ENCODE data around the gene MIA.

MIA gene

GRCh38 chr19:40799558-40800338 is 24.4 kb downstream of the MIA start:
- no peak for DNase-seq (ENCODE audit: low read depth in 1 of 2, low spot score in 1 of 2)
- TF ChIP-seq GABPA (IDR thresholded peaks at IDR 0.05; ENCODE audit: low read depth), result no peak
- TF ChIP-seq POLR2AphosphoS5 (IDR thresholded peaks at IDR 0.05; ENCODE audit: low read depth), result no peak
- TF ChIP-seq SPI1 (IDR thresholded peaks at IDR 0.05; ENCODE audit: borderline replicate concordance, low read depth), result no peak
- TF ChIP-seq, protein P1, sequence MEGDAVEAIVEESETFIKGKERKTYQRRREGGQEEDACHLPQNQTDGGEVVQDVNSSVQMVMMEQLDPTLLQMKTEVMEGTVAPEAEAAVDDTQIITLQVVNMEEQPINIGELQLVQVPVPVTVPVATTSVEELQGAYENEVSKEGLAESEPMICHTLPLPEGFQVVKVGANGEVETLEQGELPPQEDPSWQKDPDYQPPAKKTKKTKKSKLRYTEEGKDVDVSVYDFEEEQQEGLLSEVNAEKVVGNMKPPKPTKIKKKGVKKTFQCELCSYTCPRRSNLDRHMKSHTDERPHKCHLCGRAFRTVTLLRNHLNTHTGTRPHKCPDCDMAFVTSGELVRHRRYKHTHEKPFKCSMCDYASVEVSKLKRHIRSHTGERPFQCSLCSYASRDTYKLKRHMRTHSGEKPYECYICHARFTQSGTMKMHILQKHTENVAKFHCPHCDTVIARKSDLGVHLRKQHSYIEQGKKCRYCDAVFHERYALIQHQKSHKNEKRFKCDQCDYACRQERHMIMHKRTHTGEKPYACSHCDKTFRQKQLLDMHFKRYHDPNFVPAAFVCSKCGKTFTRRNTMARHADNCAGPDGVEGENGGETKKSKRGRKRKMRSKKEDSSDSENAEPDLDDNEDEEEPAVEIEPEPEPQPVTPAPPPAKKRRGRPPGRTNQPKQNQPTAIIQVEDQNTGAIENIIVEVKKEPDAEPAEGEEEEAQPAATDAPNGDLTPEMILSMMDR (IDR thresholded peaks at IDR 0.05; ENCODE audit: insufficient read depth, low read length), result no peak
- TF ChIP-seq, protein P2, sequence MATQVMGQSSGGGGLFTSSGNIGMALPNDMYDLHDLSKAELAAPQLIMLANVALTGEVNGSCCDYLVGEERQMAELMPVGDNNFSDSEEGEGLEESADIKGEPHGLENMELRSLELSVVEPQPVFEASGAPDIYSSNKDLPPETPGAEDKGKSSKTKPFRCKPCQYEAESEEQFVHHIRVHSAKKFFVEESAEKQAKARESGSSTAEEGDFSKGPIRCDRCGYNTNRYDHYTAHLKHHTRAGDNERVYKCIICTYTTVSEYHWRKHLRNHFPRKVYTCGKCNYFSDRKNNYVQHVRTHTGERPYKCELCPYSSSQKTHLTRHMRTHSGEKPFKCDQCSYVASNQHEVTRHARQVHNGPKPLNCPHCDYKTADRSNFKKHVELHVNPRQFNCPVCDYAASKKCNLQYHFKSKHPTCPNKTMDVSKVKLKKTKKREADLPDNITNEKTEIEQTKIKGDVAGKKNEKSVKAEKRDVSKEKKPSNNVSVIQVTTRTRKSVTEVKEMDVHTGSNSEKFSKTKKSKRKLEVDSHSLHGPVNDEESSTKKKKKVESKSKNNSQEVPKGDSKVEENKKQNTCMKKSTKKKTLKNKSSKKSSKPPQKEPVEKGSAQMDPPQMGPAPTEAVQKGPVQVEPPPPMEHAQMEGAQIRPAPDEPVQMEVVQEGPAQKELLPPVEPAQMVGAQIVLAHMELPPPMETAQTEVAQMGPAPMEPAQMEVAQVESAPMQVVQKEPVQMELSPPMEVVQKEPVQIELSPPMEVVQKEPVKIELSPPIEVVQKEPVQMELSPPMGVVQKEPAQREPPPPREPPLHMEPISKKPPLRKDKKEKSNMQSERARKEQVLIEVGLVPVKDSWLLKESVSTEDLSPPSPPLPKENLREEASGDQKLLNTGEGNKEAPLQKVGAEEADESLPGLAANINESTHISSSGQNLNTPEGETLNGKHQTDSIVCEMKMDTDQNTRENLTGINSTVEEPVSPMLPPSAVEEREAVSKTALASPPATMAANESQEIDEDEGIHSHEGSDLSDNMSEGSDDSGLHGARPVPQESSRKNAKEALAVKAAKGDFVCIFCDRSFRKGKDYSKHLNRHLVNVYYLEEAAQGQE (IDR thresholded peaks at IDR 0.05; ENCODE audit: insufficient replicate concordance, low read depth), result no peak
- Histone ChIP-seq H3K27me3 (ENCODE audit: insufficient read depth, poor library complexity, severe bottlenecking) (no peaks in the 10 kb centered on the region), H3K27ac (replicated peaks) (peak overlapping the region; percentile 91), H3K4me3 (replicated peaks; ENCODE audit: insufficient read depth, low read length) (peak overlapping the region; percentile 90)

GRCh38 chr19:40800339-40800996 is 25.1 kb downstream of the MIA start:
- Histone ChIP-seq H3K27ac (replicated peaks) (peak overlapping the region; percentile 91), H3K4me3 (replicated peaks; ENCODE audit: insufficient read depth, low read length) (peak overlapping the region; percentile 90), H3K27me3 (ENCODE audit: insufficient read depth, poor library complexity, severe bottlenecking) (no peaks in the 10 kb centered on the region)
- TF ChIP-seq POLR2AphosphoS5 (IDR thresholded peaks at IDR 0.05; ENCODE audit: low read depth) (no peak), GABPA (IDR thresholded peaks at IDR 0.05; ENCODE audit: low read depth) (no peak), SPI1 (IDR thresholded peaks at IDR 0.05; ENCODE audit: borderline replicate concordance, low read depth) (no peak)
- TF ChIP-seq, protein P2 (IDR thresholded peaks at IDR 0.05; ENCODE audit: insufficient replicate concordance, low read depth), result no peak
- DNase-seq (ENCODE audit: low read depth in 1 of 2, low spot score in 1 of 2), result no peak

DNA sequence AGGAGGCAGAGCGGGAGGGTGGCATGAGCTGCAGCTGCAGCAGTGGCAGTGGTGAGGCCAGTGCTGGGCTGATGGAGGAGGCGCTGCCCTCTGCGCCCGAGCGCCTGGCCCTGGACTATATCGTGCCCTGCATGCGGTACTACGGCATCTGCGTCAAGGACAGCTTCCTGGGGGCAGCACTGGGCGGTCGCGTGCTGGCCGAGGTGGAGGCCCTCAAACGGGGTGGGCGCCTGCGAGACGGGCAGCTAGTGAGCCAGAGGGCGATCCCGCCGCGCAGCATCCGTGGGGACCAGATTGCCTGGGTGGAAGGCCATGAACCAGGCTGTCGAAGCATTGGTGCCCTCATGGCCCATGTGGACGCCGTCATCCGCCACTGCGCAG is 25.7 kb downstream of the MIA start:
- TF ChIP-seq, protein P2 (IDR thresholded peaks at IDR 0.05; ENCODE audit: insufficient replicate concordance, low read depth), result no peak
- no peak for TF ChIP-seq POLR2AphosphoS5 (IDR thresholded peaks at IDR 0.05; ENCODE audit: low read depth)
- TF ChIP-seq, protein P1 (IDR thresholded peaks at IDR 0.05; ENCODE audit: insufficient read depth, low read length), result no peak
- no peak for TF ChIP-seq SPI1 (IDR thresholded peaks at IDR 0.05; ENCODE audit: borderline replicate concordance, low read depth)
- TF ChIP-seq GABPA (IDR thresholded peaks at IDR 0.05; ENCODE audit: low read depth), result no peak
- DNase-seq (ENCODE audit: low read depth in 1 of 2, low spot score in 1 of 2), result no peak
- H3K27ac ChIP-seq (replicated peaks), result 0 out of 2 replicates have a peak overlapping the region, but pooled peaks have one; percentile 19
- no peaks in the 10 kb centered on the region for H3K27me3 ChIP-seq (ENCODE audit: insufficient read depth, poor library complexity, severe bottlenecking)
- H3K4me3 ChIP-seq (replicated peaks; ENCODE audit: insufficient read depth, low read length), result no peak overlapping the region; the same call in 1 of the 2 replicates

All from HL-60 (cell line).